COLO668 (cell line): Measurements from ENCODE around the gene XXYLT1.
A peak's percentile ranks its signal among the peaks of the same experiment; 100 is the strongest.

Experiments
- DNase-seq: peaks from one replicate; lab custom pipeline; 2025; ENCODE audit not compliant: unreplicated experiment; lab: John Stamatoyannopoulos, UW

Gene XXYLT1

GRCh38 chr3:195172896-195173295, 98.1 kb downstream of the XXYLT1 start:
- DNase-seq = no peak

- DNase-seq = no peak
Observed at GRCh38 chr3:195172039-195172684, 98.8 kb downstream of the XXYLT1 start.

GRCh38 chr3:195171093-195171873, 99.7 kb downstream of the XXYLT1 start:
- no peak for DNase-seq

GRCh38 chr3:195170496-195170895, 100.5 kb downstream of the XXYLT1 start:
- DNase-seq = no peak

- no peak for DNase-seq
Observed at GRCh38 chr3:195169011-195169649, 101.8 kb downstream of the XXYLT1 start.

- no peak for DNase-seq
Observed at GRCh38 chr3:195168009-195168762, 102.8 kb downstream of the XXYLT1 start.

GRCh38 chr3:195165790-195166189, 105.2 kb downstream of the XXYLT1 start:
- no peak for DNase-seq

- DNase-seq = no peak
Observed at GRCh38 chr3:195165265-195165609, 105.7 kb downstream of the XXYLT1 start.

- DNase-seq = no peak
Observed at GRCh38 chr3:195164573-195165264, 106.2 kb downstream of the XXYLT1 start.

GRCh38 chr3:195163719-195164572, 107.0 kb downstream of the XXYLT1 start:
- no peak for DNase-seq

GRCh38 chr3:195162816-195163215, 108.1 kb downstream of the XXYLT1 start:
- DNase-seq = no peak

GRCh38 chr3:195162033-195162669, 108.8 kb downstream of the XXYLT1 start:
- DNase-seq = no peak

- no peak for DNase-seq
Observed at GRCh38 chr3:195160908-195161434, 110.0 kb downstream of the XXYLT1 start.

GRCh38 chr3:195160257-195160898, 110.6 kb downstream of the XXYLT1 start:
- DNase-seq = peak; percentile 26

GRCh38 chr3:195159814-195160165, 111.2 kb downstream of the XXYLT1 start:
- DNase-seq = no peak

- no peak for DNase-seq
Observed at GRCh38 chr3:195159117-195159813, 111.7 kb downstream of the XXYLT1 start.

- no peak for DNase-seq
Observed at GRCh38 chr3:195156286-195156890, 114.6 kb downstream of the XXYLT1 start.
